GM12864 (cell line): ENCODE data around the gene HTR3B.

ENCODE experiments used
- DNase-seq: peaks from one replicate; pipeline ENCODE4 v3.0.0-alpha.2; 2011; ENCODE audit warnings: low read depth
- H3K4me3 ChIP-seq: 2 replicates; pipeline ENCODE4 v1.5.1; 2011; ENCODE audit warnings: mild to moderate bottlenecking, low read depth, low read length, control low read depth
- TF ChIP-seq, protein P1 (sequence below): IDR thresholded peaks from 2 replicates; pipeline ENCODE4 v1.5.1; 2011; ENCODE audit warnings: low read depth, mild to moderate bottlenecking, moderate library complexity, low read length, control low read depth, inconsistent platforms; ENCODE audit errors: missing control alignments

The HTR3B gene

DNA sequence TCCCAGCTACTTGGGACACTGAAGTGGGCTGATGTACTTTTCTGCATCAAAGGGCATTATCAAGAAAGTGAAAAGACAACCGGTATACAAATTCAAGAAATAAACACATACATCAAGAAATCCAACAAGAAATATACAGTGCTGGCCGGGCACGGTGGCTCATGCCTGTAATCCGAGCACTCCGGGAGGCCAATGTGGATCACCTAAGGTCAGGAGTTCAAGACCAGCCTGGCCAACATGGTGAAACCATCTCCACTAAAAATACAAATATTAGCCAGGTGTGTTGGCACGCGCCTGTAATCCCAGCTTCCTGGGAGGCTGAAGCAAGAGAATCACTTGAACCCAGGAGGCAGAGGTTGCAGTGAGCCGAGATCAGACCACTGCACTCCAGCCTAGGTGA lies 38.7 kb upstream of the HTR3B start:
- TF ChIP-seq, protein P1, sequence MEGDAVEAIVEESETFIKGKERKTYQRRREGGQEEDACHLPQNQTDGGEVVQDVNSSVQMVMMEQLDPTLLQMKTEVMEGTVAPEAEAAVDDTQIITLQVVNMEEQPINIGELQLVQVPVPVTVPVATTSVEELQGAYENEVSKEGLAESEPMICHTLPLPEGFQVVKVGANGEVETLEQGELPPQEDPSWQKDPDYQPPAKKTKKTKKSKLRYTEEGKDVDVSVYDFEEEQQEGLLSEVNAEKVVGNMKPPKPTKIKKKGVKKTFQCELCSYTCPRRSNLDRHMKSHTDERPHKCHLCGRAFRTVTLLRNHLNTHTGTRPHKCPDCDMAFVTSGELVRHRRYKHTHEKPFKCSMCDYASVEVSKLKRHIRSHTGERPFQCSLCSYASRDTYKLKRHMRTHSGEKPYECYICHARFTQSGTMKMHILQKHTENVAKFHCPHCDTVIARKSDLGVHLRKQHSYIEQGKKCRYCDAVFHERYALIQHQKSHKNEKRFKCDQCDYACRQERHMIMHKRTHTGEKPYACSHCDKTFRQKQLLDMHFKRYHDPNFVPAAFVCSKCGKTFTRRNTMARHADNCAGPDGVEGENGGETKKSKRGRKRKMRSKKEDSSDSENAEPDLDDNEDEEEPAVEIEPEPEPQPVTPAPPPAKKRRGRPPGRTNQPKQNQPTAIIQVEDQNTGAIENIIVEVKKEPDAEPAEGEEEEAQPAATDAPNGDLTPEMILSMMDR: no peak
- H3K4me3 ChIP-seq: no peak overlapping the region
- no peak for DNase-seq

DNA sequence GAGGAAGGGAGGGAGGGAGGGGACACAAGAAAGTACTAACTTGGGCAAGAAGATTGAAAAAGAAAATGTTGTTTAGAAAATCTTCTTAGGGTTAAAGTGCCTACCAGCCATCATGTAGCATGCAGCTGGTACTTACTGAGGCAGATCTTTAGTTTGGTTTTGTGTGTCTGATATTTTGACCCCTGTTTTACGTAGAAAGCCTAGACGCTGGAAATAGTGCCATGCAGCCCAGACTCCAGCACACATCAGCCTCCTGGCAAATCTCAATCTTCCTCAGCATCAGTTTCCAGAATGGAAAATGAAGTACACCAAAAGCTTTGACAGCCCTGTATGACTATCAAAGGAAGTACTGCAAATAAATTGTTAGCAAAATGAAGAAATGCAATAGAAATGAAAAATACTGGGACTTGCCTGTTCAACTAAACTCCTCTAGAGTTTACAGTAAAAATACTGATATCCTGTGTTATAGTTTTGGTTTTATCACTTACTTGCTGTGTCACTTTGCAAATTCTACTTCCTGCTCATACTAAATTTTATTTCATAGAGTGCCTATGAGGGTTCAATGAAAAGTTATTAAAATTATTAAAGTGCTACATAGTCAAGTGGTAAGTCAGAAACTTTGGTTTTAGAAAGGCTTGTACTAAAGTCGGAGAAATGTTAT lies 36.6 kb upstream of the HTR3B start:
- no peak overlapping the region for H3K4me3 ChIP-seq
- DNase-seq: no peak
- TF ChIP-seq, protein P1: no peak

DNA sequence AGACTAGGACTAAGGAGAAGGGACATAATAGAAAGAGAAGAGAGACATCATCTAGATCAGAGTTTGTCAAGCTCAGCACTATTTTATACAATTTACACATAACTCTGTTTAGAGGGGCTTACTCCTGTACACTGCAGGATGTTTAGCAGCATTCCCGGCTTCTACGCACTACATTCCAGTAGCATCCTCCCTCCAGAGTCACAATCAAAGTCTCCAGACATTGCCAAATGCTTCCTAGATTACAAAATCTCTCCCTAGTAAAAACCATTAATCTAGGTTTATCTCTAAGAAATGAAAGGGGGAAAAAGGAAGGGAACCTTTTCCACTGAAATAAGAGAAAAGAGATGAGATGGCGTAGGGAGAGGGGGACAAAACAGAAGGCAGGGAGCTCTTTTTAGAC lies 33.3 kb upstream of the HTR3B start:
- H3K4me3 ChIP-seq: no peak overlapping the region
- no peak for DNase-seq
- TF ChIP-seq, protein P1: no peak

DNA sequence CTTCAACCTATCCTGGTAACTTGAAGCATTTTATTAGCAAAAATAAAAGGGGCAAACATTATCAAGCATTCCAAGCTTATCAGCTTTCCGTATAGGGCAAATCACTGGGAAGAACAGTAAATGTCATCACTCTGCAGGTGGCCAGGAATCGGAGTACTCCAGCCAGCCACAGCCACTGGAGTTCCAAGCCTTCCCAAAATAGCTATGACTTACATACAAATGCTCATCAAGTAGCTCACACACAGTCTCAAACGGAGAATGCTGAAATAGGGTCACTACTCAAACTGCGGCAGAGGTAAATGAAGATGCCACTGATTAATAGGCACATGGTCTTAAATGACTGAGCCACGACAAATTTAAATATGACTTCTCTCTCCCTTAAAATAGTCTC lies 31.4 kb upstream of the HTR3B start:
- H3K4me3 ChIP-seq: no peak overlapping the region
- DNase-seq: no peak
- TF ChIP-seq, protein P1: no peak

DNA sequence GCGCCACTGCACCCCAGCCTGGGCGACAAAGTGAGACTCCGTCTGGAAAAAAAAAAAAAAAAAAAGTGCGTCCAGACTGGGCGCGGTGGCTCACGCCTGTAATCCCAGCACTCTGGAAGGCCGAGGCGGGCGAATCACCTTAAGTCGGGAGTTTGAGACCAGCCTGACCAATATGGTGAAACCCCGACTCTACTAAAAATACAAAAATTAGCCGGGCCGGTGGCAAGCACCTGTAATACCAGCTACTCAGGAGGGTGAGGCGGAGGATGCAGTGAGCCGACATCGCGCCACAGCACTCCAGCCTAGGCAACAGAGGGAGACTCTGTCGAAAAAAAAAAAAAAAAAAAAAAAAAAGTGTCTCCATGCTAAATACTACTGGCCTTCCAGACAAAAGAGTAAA lies 30.5 kb upstream of the HTR3B start:
- peak overlapping the region; percentile 80; the same call in 1 of the 2 replicates for H3K4me3 ChIP-seq
- DNase-seq: no peak
- TF ChIP-seq, protein P1: no peak

DNA sequence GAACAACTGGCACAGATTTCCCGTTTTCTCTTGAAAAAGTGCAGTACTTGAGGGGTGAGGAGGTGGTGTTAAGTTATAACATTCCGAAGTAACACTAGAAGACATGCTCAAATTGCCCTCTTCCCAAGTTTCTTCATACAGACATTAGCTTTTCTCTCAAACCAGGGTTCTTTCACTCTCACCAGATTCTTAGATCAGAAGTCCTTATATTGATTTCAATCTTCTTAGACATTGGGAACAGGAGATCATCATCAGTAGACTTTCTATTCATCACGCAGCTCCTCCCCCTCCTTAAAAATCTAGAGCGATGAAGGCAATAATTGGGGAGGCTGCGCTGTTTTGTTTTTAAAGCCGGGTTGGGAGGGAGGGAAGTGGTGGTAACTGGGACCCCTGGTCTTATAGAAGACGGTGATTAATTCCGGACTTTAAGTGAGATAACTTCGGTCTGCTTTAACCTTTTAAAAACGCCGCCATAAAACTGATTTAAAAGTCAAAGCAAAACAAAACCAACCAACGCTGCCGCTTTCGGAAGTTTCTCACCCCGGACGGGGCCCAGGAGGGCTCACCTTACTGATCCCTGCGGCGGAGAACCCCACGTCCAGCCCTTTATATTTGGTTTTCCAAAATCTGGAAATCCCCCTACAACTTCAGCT lies 29.9 kb upstream of the HTR3B start:
- TF ChIP-seq, protein P1: no peak
- no peak for DNase-seq
- peak overlapping the region; percentile 80 for H3K4me3 ChIP-seq
